WTC11 (cell line): Measurements from ENCODE around the gene CAMK2A. TPM values are rescaled to one million over a fixed set of nuclear protein-coding genes. Genes with fewer than 3 reads are reported as not detected.

Source experiments
- ATAC-seq: fragments of 200-7000 bp; cut with Tn5 transposase; 2 replicates; pipeline ENCODE4 v1.10.0; 2021; ENCODE audit warnings: mild to moderate bottlenecking, moderate library complexity
- CTCF ChIA-PET: fragments of 300-600 bp; sonication (Branson Sonifier 250); formaldehyde crosslinking; loops from one replicate; lab custom pipeline; 2021; ENCODE audit warnings: antibody characterized with exemption; lab: Charles Lee
- POLR2A ChIA-PET: fragments of 350-600 bp; sonication (Branson Sonifier 250); formaldehyde crosslinking; loops from one replicate; lab custom pipeline; 2021; ENCODE audit warnings: antibody characterized with exemption; lab: Charles Lee
- DNase-seq: peaks from one replicate; pipeline ENCODE4 v3.0.0; 2021; ENCODE audit warnings: low spot score
- H3K27ac Mint-ChIP-seq: 2 replicates; pipeline ENCODE4 v1.8.0; 2021; ENCODE audit warnings: mixed read lengths
- H3K27me3 Mint-ChIP-seq: 2 replicates; pipeline ENCODE4 v1.8.0; 2021; ENCODE audit warnings: low read depth, mild to moderate bottlenecking, moderate library complexity, mixed read lengths
- H3K36me3 Mint-ChIP-seq: 2 replicates; pipeline ENCODE4 v1.8.0; 2021; ENCODE audit warnings: mixed read lengths
- H3K4me1 Mint-ChIP-seq: 2 replicates; pipeline ENCODE4 v1.8.0; 2022; ENCODE audit warnings: mixed read lengths
- H3K4me3 Mint-ChIP-seq: 2 replicates; pipeline ENCODE4 v1.8.0; 2021; ENCODE audit warnings: mild to moderate bottlenecking, moderate library complexity, mixed read lengths
- H3K9me3 Mint-ChIP-seq: 2 replicates; pipeline ENCODE4 v1.8.0; 2021; ENCODE audit warnings: mixed read lengths
- ARID4B ChIP-seq: sonication (generic); formaldehyde crosslinking; IDR thresholded peaks from 2 replicates; pipeline ENCODE4 v1.8.0; 2023; ENCODE audit warnings: missing genetic modification reagents, mild to moderate bottlenecking, borderline replicate concordance
- E2F4 ChIP-seq: sonication (generic); formaldehyde crosslinking; IDR thresholded peaks from 2 replicates; pipeline ENCODE4 v1.8.1; 2022; ENCODE audit warnings: low read depth, mild to moderate bottlenecking, moderate library complexity, missing genetic modification reagents, borderline replicate concordance
- FOXK1 ChIP-seq: sonication (generic); formaldehyde crosslinking; IDR thresholded peaks from 2 replicates; pipeline ENCODE4 v1.8.0; 2022; ENCODE audit warnings: mild to moderate bottlenecking, moderate library complexity, missing genetic modification reagents
- FOXP1 ChIP-seq: sonication (generic); formaldehyde crosslinking; IDR thresholded peaks from 2 replicates; pipeline ENCODE4 v1.8.0; 2022; ENCODE audit warnings: missing genetic modification reagents, mild to moderate bottlenecking, moderate library complexity, borderline replicate concordance
- GRHL2 ChIP-seq: fragments of 250-450 bp; sonication (Bioruptor Pico); IDR thresholded peaks from 2 replicates; pipeline ENCODE4 v1.8.0; 2022; ENCODE audit warnings: mild to moderate bottlenecking, moderate library complexity; ENCODE audit not compliant: insufficient replicate concordance, severe bottlenecking
- IRF1 ChIP-seq: sonication (generic); formaldehyde crosslinking; IDR thresholded peaks from 2 replicates; pipeline ENCODE4 v1.8.0; 2023; ENCODE audit warnings: missing genetic modification reagents
- JAZF1 ChIP-seq: fragments of 250-450 bp; sonication (Bioruptor Pico); IDR thresholded peaks from 2 replicates; pipeline ENCODE4 v1.9.0; 2021; ENCODE audit warnings: moderate library complexity, mild to moderate bottlenecking, inconsistent platforms
- NFE2L1 ChIP-seq: sonication (generic); formaldehyde crosslinking; IDR thresholded peaks from 2 replicates; pipeline ENCODE4 v1.8.1; 2023; ENCODE audit warnings: missing genetic modification reagents
- OVOL2 ChIP-seq: fragments of 250-450 bp; sonication (Bioruptor Pico); IDR thresholded peaks from 2 replicates; pipeline ENCODE4 v1.9.0; 2021; ENCODE audit warnings: mild to moderate bottlenecking, borderline replicate concordance
- RELA ChIP-seq: sonication (generic); formaldehyde crosslinking; IDR thresholded peaks from 2 replicates; pipeline ENCODE4 v1.8.1; 2022; ENCODE audit warnings: missing genetic modification reagents, mild to moderate bottlenecking, borderline replicate concordance
- TEAD1 ChIP-seq: sonication (generic); formaldehyde crosslinking; IDR thresholded peaks from 2 replicates; pipeline ENCODE4 v1.8.0; 2022; ENCODE audit warnings: mild to moderate bottlenecking, missing genetic modification reagents
- ZBTB43 ChIP-seq: sonication (generic); formaldehyde crosslinking; IDR thresholded peaks from 2 replicates; pipeline ENCODE4 v1.8.1; 2023; ENCODE audit warnings: mild to moderate bottlenecking, missing genetic modification reagents
- total RNA-seq: library from RNA; stranded (reverse); gene quantifications from 3 replicates; pipeline ENCODE4 v1.2.3, GENCODE V29; 2021
- TF ChIP-seq, protein P1 (sequence below): fragments of 250-450 bp; sonication (Bioruptor Pico); conservative IDR thresholded peaks from 2 replicates; pipeline ENCODE4 v1.9.0; 2021; ENCODE audit warnings: mild to moderate bottlenecking
- TF ChIP-seq, protein P2 (sequence below): sonication (generic); formaldehyde crosslinking; conservative IDR thresholded peaks from 2 replicates; pipeline ENCODE4 v1.8.1; 2022; ENCODE audit warnings: mild to moderate bottlenecking, missing genetic modification reagents
- TF ChIP-seq, protein P3 (sequence below): sonication (generic); formaldehyde crosslinking; IDR thresholded peaks from 2 replicates; pipeline ENCODE4 v1.8.0; 2023; ENCODE audit warnings: mild to moderate bottlenecking, missing genetic modification reagents
- TF ChIP-seq, protein P4 (sequence below): sonication (generic); formaldehyde crosslinking; IDR thresholded peaks from 2 replicates; pipeline ENCODE4 v1.8.0; 2022; ENCODE audit warnings: mild to moderate bottlenecking, missing genetic modification reagents
- TF ChIP-seq, protein P5 (sequence below): fragments of 250-450 bp; sonication (Bioruptor Pico); IDR thresholded peaks from 2 replicates; pipeline ENCODE4 v1.9.0; 2021; ENCODE audit warnings: mild to moderate bottlenecking

Gene CAMK2A
- total RNA-seq, 1 experiment from 2014 or later = 0.13 TPM

GRCh38 chr5:150295172-150295634, 5.6 kb upstream of the CAMK2A start:
- no peak overlapping the region for H3K4me3 Mint-ChIP-seq
- no peak for TF ChIP-seq FOXK1 (CRISPR knock-in tag)
- TF ChIP-seq, protein P1, sequence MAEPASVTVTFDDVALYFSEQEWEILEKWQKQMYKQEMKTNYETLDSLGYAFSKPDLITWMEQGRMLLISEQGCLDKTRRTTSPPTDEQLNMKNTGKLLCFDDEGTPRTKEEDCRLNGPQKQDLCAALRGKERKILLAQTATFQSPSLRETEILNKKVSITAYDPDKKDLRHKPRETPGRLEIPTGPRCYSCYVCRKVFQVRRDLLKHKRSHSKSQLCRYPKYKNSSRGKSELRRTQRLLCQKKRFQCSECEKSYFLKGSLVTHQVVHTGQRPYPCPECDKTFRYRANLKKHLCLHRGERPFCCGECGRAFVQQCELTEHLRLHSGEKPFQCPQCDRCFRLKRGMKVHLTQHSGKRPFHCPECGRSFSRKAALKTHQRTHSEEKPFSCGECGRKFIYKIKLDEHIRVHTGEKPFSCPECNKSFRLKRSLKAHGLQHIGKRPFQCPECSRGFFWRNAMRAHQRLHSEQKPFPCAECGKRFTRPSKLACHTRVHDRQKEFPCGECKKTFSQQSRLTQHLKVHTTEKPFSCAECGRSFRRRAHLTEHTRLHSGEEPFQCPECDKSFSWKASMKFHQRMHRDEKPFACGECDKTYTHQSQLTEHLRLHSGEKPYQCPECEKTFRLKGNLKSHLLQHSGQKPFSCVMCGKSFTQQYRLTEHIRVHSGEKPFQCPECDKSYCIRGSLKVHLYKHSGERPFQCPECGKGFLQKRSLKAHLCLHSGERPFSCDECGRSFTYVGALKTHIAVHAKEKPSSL = no peak
- no peak for TF ChIP-seq FOXP1 (CRISPR knock-in tag)
- no peak for TF ChIP-seq GRHL2 (CRISPR knock-in tag)
- TF ChIP-seq, all 79 proteins: peak for 0
- ATAC-seq (no peak), DNase-seq (no peak)
- Mint-ChIP-seq H3K9me3 (no peaks in the 10 kb centered on the region), H3K36me3 (no peaks in the 10 kb centered on the region), H3K27ac (no peak overlapping the region), H3K27me3 (0 out of 2 replicates have a peak, but pooled peaks cover 3% of the 10 kb centered on the region), H3K4me1 (peaks cover 12% of the 10 kb centered on the region)
- ChIA-PET CTCF (interaction anchor here (1.3 to 1.5 kb wide), 2 partner anchors 16 to 32 kb away, joined by 3 to 5 read pairs; no protein-coding TSS in a partner anchor), POLR2A (no interaction called here)

DNA sequence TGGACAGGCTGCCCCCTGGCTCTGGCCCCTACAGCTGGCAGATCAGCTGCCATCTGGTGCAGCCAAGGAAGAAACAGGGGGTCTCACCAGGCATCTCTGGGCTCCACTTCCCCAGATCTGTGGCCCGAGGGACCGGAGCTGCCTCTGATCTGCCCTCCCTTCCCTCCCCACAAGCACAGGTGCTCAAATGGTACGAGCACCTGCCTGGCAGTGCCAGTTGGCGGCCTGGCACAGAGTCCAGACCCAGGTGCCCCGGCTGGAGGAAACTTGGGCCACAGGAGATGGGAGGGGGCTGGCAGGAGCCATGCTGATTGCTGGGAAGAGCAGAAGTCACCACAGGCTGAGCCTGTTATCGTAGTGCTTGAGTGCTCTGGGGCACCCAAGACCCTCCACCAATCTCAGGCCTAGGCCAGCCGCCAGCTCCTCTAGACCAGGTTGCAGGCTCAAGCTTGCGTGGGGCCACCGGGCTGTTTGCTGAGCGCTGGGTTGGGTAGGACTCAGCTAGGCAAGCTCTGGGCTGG, 5.0 kb upstream of the CAMK2A start:
- DNase-seq = no peak
- Mint-ChIP-seq H3K36me3 (no peaks in the 10 kb centered on the region), H3K27me3 (no peaks in the 10 kb centered on the region; the same call in 1 of the 2 replicates), H3K9me3 (no peaks in the 10 kb centered on the region), H3K4me1 (peaks cover 6% of the 10 kb centered on the region), H3K4me3 (no peak overlapping the region), H3K27ac (no peak overlapping the region)
- ChIA-PET CTCF (interaction anchor here (1.3 to 1.5 kb wide), 2 partner anchors 17 to 32 kb away, joined by 3 to 5 read pairs; no protein-coding TSS in a partner anchor), POLR2A (no interaction called here)
- ATAC-seq = no peak
- TF ChIP-seq, protein P2, sequence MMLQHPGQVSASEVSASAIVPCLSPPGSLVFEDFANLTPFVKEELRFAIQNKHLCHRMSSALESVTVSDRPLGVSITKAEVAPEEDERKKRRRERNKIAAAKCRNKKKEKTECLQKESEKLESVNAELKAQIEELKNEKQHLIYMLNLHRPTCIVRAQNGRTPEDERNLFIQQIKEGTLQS (CRISPR knock-in tag) = no peak
- no peak for TF ChIP-seq ZBTB43 (CRISPR knock-in tag)
- TF ChIP-seq, protein P3, sequence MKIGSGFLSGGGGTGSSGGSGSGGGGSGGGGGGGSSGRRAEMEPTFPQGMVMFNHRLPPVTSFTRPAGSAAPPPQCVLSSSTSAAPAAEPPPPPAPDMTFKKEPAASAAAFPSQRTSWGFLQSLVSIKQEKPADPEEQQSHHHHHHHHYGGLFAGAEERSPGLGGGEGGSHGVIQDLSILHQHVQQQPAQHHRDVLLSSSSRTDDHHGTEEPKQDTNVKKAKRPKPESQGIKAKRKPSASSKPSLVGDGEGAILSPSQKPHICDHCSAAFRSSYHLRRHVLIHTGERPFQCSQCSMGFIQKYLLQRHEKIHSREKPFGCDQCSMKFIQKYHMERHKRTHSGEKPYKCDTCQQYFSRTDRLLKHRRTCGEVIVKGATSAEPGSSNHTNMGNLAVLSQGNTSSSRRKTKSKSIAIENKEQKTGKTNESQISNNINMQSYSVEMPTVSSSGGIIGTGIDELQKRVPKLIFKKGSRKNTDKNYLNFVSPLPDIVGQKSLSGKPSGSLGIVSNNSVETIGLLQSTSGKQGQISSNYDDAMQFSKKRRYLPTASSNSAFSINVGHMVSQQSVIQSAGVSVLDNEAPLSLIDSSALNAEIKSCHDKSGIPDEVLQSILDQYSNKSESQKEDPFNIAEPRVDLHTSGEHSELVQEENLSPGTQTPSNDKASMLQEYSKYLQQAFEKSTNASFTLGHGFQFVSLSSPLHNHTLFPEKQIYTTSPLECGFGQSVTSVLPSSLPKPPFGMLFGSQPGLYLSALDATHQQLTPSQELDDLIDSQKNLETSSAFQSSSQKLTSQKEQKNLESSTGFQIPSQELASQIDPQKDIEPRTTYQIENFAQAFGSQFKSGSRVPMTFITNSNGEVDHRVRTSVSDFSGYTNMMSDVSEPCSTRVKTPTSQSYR = no peak
- TF ChIP-seq, protein P4, sequence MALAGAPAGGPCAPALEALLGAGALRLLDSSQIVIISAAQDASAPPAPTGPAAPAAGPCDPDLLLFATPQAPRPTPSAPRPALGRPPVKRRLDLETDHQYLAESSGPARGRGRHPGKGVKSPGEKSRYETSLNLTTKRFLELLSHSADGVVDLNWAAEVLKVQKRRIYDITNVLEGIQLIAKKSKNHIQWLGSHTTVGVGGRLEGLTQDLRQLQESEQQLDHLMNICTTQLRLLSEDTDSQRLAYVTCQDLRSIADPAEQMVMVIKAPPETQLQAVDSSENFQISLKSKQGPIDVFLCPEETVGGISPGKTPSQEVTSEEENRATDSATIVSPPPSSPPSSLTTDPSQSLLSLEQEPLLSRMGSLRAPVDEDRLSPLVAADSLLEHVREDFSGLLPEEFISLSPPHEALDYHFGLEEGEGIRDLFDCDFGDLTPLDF (CRISPR knock-in tag) = no peak
- no peak for TF ChIP-seq RELA (CRISPR knock-in tag)
- no peak for TF ChIP-seq TEAD1 (CRISPR knock-in tag)
- TF ChIP-seq, protein P5, sequence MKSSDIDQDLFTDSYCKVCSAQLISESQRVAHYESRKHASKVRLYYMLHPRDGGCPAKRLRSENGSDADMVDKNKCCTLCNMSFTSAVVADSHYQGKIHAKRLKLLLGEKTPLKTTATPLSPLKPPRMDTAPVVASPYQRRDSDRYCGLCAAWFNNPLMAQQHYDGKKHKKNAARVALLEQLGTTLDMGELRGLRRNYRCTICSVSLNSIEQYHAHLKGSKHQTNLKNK (CRISPR knock-in tag) = no peak
- no peak for TF ChIP-seq JAZF1
- no peak for TF ChIP-seq E2F4 (CRISPR knock-in tag)
- no peak for TF ChIP-seq IRF1 (CRISPR knock-in tag)
- no peak for TF ChIP-seq ARID4B (CRISPR knock-in tag)
- TF ChIP-seq NFE2L1 (CRISPR knock-in tag) = no peak
- TF ChIP-seq OVOL2 (CRISPR knock-in tag) = no peak
